WTC11 (cell line): ENCODE measurements around the gene DOCK7.

Experiments used
- ATF2 ChIP-seq: sonication (generic); formaldehyde crosslinking; IDR thresholded peaks from 2 replicates; pipeline ENCODE4 v1.8.1; 2022; ENCODE audit warnings: low read depth, missing genetic modification reagents, borderline replicate concordance
- CTCF ChIP-seq: fragments of 200-600 bp; IDR thresholded peaks from 2 replicates; pipeline ENCODE4 v1.8.0; 2022; ENCODE audit warnings: antibody characterized with exemption
- ETV6 ChIP-seq: sonication (generic); formaldehyde crosslinking; IDR thresholded peaks from 2 replicates; pipeline ENCODE4 v1.8.1; 2022; ENCODE audit warnings: mild to moderate bottlenecking, missing genetic modification reagents
- FOXJ3 ChIP-seq: sonication (generic); formaldehyde crosslinking; IDR thresholded peaks from 2 replicates; pipeline ENCODE4 v1.9.0; 2021; ENCODE audit warnings: missing genetic modification reagents, mild to moderate bottlenecking, borderline replicate concordance
- NR2C2 ChIP-seq: sonication (generic); formaldehyde crosslinking; IDR thresholded peaks from 2 replicates; pipeline ENCODE4 v1.8.0; 2022; ENCODE audit warnings: mild to moderate bottlenecking, missing genetic modification reagents
- TF ChIP-seq, protein P1 (sequence below): sonication (generic); formaldehyde crosslinking; conservative IDR thresholded peaks from 2 replicates; pipeline ENCODE4 v1.8.1; 2023; ENCODE audit warnings: mild to moderate bottlenecking, low read depth, missing genetic modification reagents, moderate library complexity

- no peak for TF ChIP-seq ETV6 (CRISPR knock-in tag)
- TF ChIP-seq CTCF = no peak
- no peak for TF ChIP-seq ATF2 (CRISPR knock-in tag)
- no peak for TF ChIP-seq NR2C2 (CRISPR knock-in tag)
- TF ChIP-seq, protein P1, sequence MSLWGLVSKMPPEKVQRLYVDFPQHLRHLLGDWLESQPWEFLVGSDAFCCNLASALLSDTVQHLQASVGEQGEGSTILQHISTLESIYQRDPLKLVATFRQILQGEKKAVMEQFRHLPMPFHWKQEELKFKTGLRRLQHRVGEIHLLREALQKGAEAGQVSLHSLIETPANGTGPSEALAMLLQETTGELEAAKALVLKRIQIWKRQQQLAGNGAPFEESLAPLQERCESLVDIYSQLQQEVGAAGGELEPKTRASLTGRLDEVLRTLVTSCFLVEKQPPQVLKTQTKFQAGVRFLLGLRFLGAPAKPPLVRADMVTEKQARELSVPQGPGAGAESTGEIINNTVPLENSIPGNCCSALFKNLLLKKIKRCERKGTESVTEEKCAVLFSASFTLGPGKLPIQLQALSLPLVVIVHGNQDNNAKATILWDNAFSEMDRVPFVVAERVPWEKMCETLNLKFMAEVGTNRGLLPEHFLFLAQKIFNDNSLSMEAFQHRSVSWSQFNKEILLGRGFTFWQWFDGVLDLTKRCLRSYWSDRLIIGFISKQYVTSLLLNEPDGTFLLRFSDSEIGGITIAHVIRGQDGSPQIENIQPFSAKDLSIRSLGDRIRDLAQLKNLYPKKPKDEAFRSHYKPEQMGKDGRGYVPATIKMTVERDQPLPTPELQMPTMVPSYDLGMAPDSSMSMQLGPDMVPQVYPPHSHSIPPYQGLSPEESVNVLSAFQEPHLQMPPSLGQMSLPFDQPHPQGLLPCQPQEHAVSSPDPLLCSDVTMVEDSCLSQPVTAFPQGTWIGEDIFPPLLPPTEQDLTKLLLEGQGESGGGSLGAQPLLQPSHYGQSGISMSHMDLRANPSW (CRISPR knock-in tag) = no peak
- no peak for TF ChIP-seq FOXJ3
Observed at GRCh38 chr1:62444701-62445100, 243.5 kb downstream of the DOCK7 start.
